HG02623 (cell line): Measurements from ENCODE around the gene FSIP2.

Experiments
- ATAC-seq: cut with Tn5 transposase; IDR thresholded peaks from one replicate; pipeline ENCODE4 v1.9.1; 2021; ENCODE audit warnings: moderate library complexity; ENCODE audit not compliant: unreplicated experiment

The FSIP2 gene

DNA sequence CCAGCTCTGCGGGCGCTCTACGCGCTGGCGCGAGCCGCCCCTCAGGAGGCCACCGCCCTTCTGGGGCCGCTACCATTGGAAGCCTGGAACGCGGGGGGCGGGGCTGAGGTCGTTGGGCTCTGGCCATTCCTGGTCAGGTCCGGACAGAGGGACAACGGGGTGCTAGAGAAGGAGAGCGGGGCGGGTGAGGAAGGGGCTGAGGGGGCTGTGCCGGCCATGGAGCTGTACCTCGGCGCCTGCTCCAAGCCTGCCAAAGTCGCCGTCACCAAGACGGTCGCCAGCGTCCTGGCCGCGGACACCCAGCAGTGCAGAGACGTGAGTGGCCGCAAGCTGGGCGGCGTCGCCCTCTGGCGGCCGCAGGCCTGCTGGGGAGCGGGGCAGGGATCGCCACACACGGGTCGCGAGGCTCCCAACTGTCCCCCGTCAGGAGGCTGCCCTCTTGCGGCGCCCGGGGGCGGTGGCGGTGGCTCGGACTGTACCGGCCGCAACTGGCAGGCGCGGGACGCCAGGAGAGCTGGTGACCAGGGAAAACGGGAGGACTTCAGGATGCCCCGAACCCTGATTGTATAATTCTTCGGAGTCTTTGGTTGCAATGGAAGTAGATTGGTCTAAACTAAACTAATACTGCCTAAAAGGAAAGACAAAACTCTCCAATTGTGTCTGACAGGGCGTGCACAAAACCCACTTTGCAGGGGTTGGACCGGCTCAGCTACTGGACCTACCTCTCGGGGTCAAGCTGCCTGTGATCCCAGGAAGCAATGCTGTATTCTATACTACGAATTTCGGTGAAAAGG, at the start of gene FSIP2:
Gene FSIP2, plus strand, starts transcription at position 126 of the 794 bp plus-strand sequence. Its CDS starts 91 bp downstream, at position 217.
- peak; percentile 95 for ATAC-seq

DNA sequence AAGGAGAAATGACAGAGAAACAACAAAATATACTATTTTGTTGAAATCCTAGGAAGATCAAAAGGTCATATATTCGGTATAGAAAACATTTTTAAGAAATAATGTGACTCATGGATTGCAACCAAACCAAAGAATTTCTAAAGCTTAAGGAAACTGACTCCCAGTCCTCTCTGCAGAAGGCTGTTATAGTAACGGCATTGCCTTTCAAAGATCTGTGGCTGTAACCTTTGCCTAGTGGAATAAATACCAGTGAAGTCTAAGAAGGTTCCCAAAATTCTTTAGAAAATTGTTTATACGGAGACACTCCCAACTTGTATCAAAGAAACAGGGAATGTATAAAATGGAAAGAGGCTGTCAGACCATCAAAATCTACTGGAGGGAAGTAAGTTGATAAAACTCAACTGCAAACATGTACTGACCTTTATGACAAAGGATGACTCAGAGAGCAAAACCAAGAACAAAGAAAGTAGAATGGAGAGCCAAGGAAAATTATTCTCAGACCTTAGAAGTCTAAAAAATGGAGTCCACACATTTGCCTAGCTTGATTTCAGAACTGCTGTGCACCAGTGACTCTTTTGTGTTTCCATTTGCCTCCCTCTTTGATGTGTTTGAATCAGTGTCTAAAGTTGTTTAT, 48.6 kb upstream of the FSIP2 start:
- ATAC-seq: no peak

GRCh38 chr2:185695711-185696235, 42.8 kb upstream of the FSIP2 start:
- no peak for ATAC-seq

DNA sequence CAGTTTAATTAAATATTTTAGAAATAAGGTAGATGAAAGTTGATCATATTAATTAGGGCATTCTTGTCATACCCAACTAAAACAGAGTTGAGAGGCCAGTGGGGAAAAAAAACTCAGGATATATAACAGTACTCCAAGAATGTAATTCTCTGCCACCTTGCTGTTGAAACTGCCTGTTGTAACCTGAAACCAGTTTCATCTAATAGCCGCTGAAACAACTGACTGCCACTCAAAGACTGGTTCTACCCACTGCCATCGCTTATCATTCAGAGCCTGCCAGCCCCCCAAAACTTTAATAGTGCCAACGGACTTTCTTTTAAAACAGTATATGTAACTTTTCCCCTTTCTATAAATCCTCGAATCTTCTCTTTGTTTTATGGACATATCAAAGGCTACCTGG, 37.7 kb upstream of the FSIP2 start:
- ATAC-seq: no peak

DNA sequence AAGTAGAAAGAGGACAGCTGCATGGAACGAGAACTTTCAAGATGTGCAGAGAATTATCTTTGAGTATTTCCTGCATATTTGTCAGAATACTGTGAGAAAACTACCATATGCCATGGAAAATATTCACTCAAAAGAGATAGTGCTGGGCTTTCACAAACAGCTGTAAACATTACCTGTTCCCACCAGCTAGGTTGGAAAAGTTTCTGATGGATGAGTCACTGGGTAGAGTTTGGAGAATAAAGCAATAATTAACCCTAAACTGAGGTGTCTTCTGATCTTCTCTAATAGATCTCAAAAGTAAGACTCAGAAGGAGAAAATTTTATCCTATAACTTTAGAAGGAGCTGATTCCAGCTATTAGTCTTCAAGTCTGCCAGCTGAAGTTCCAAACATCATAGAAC, 3.9 kb upstream of the FSIP2 start:
- no peak for ATAC-seq

DNA sequence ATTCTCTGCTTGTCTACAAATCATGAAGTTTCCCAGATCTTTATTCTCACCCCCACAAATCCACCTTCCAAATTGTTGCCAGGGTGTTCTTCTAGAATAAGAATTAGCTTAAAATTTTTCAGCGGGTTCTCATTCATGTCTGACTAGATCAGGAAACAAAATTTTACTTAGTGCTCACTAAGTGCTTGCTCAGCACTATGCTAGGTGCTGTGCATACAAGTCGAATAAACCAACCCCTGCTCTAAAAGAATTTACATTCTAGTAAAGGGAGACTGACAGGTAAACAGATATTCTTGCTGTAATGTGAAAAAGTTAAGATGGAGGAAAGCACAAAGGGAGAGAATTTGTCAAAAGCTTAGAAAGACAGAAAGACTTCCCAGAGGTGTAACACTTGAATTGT, 2.4 kb upstream of the FSIP2 start:
- no peak for ATAC-seq

GRCh38 chr2:185745864-185746859, 7.6 kb downstream of the FSIP2 start:
- ATAC-seq: no peak

- ATAC-seq: no peak
These were observed 18.8 kb downstream of the FSIP2 start for GRCh38 chr2:185757356-185757755.

- ATAC-seq: no peak
These were observed 32.8 kb downstream of the FSIP2 start for GRCh38 chr2:185771396-185771795.

DNA sequence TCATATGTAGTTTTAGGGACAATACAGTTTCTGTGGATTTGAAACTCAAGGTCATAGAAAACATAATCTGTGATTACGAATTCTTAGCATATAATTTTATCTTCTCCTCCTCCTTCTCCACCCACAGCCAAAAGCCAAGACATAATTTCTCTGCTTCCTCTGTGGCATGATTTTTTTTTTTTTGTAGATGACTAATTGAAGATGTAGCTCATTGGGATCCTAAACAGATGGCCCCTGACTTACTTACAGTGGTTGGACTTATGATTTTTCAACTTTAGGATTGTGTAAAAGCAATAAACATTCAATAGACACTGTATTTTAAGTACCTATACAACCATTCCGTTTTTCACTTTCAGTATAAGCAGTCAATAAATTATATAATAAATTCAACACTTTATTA, 42.3 kb downstream of the FSIP2 start:
- no peak for ATAC-seq

DNA sequence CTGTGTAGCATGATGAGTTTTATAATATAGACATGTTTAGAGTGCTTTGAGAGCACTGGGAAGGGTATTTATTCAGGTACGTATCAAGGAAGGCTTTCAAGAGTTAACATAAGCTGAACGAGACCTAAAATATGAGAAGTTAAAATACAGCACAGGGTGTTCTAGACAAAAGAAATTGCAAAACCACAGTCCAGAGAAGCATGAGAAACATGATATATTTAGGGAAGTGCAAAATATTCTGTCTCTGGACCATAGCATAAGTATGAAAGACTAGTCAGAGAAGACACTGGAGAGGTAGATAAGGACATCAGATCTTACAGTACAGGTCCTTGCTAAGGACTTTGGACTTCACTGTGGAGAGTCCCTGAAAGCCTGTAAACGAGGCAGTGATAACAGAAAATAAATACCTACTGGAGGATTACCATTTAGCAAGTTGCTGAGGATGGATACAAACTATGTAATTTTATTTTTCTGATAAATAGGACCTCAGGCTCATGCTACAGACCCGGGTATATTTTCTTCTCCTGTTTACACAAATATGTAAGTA, 43.7 kb downstream of the FSIP2 start:
- ATAC-seq: no peak

GRCh38 chr2:185785156-185785555, 46.6 kb downstream of the FSIP2 start:
- ATAC-seq: no peak

DNA sequence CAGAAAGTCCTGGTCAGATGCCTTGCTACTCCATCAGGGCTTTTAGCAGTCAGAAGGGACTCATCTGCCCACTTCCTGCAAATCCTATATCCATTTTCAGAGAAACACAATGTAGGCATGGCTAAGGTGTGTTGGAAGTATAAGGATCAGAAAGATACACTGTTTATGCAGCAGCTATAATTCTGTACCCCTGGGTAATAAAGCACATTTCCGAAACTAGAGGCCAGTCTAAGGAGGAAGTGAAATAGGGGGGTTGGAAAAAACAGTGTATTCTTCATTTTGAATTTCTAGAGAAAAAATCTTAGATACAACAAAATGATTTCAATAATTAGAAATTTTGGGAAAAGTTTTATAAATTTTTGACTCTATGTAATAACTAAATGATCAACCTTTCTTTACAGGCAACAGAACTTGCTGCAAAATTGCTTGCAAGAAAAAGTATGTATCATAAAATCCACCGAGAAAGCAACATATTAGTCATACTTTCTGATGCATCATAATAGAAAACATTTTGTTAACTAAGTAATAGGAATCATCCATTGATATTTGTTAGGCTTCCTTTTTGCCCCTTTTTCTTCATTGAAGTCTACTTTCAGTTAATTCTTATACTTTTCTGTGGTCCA, 47.4 kb downstream of the FSIP2 start:
- ATAC-seq: peak; percentile 74

DNA sequence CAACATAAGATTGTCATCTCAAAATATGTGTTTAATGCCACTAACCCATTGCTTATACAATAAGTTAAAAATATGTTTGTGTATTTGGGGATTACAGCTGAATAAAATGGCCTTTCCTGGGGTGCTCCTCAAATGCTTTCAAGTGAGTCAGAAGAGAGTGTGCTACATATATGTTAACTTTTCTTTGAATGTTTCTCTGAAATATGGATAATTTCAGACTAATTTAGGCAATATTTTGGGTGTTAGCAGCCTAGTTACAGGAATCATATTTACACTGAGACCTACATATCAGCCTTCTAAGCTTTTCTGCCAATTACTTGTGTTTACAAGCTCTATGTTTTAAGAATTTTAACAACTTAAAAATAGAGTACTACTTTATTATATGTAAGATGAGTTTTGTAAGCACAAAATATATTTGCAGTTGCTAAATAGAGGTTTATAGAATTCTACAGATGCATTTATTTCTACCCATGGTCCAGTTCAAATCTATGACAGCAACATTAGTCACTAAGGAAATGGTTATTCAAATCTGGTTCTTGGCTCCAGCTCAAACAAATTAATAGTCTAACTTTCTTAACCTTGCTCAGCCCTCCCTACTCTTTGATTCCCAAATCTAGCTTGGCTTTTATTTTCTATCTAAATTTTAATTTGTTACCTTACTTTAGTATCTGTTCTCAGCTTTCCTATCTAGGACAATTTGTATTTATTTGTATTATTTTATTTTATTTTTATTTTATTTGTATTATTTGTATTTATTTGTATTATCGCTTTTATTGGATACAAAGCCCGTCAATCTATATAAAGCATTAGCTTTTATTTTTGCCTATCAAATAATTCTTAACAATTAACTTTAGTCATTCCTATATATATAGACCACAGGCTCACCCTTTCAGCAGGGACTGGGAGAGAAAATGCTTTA, 48.9 kb downstream of the FSIP2 start:
- ATAC-seq: no peak

DNA sequence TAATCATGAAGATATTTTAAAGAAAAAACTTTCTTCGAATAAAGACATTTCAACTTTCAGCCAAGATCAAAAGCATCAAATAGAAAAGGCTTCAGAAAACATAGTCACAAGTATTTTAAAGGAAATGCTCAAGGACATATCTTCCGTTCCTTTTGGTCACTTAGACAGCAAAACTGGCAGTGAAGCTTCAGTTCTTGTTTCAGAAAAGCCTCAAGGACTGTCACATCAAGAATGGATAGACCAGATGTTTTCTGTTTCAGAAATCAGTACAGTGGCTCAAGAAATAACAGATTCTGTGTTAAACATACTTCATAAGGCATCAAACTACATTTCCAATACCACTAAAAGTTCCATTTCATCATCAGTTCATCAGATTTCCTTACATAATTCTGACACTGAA, 51.8 kb downstream of the FSIP2 start:
- peak; percentile 63 for ATAC-seq

- ATAC-seq: no peak
These were observed 55.1 kb downstream of the FSIP2 start for GRCh38 chr2:185793532-185794345.

DNA sequence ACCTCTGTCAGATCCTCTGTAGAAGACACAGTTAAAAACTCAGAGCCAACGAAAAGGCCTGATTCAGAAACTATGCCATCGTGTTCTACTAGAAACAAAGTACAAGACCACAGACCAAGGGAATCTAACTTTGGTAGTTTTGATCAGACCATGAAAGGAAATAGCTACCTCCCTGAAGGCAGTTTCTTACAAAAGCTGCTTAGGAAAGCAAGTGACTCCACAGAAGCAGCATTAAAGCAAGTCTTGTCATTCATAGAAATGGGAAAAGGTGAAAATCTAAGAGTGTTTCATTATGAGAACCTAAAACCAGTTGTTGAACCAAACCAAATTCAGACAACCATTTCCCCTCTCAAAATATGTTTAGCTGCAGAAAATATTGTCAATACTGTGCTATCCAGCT, 58.2 kb downstream of the FSIP2 start:
- no peak for ATAC-seq

DNA sequence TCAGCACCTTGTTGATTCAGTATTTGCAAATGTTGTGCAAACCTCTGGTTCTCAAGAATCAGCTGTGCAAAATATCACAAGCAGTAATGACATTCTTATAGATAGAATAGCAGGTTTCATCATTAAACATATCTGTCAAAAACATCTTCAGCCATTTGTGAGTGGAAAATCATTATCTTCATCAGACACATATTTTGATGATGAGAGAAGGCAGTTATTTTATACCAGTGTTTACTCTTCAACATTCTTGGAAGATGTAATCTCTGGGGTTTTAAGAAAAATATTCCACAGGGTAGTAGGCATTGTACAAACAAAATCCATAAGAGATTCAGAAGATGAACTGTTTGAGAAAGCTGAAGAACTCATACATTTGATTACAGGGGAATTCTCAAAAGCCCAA, 64.3 kb downstream of the FSIP2 start:
- no peak for ATAC-seq
